Measurements from ENCODE around the gene CEACAM3. TPM values are rescaled to one million over a fixed set of nuclear protein-coding genes. Genes with fewer than 3 reads are reported as not detected.
A peak's percentile ranks its signal among the peaks of the same experiment; 100 is the strongest.

Gene CEACAM3
- total and polyA plus RNA-seq, 9 of the 15 experiments (the other 6 are each of a cell fraction or from before 2014, with no cell fraction given) = not detected

- TF ChIP-seq, protein P1, sequence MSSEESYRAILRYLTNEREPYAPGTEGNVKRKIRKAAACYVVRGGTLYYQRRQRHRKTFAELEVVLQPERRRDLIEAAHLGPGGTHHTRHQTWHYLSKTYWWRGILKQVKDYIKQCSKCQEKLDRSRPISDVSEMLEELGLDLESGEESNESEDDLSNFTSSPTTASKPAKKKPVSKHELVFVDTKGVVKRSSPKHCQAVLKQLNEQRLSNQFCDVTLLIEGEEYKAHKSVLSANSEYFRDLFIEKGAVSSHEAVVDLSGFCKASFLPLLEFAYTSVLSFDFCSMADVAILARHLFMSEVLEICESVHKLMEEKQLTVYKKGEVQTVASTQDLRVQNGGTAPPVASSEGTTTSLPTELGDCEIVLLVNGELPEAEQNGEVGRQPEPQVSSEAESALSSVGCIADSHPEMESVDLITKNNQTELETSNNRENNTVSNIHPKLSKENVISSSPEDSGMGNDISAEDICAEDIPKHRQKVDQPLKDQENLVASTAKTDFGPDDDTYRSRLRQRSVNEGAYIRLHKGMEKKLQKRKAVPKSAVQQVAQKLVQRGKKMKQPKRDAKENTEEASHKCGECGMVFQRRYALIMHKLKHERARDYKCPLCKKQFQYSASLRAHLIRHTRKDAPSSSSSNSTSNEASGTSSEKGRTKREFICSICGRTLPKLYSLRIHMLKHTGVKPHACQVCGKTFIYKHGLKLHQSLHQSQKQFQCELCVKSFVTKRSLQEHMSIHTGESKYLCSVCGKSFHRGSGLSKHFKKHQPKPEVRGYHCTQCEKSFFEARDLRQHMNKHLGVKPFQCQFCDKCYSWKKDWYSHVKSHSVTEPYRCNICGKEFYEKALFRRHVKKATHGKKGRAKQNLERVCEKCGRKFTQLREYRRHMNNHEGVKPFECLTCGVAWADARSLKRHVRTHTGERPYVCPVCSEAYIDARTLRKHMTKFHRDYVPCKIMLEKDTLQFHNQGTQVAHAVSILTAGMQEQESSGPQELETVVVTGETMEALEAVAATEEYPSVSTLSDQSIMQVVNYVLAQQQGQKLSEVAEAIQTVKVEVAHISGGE (CRISPR knock-in tag; IDR thresholded peaks at IDR 0.05) = no peak; a peak in 1 of 6 replicates
- TF ChIP-seq MEIS2 (IDR thresholded peaks at IDR 0.05; ENCODE audit: partially characterized antibody) = no peak
- no peak for TF ChIP-seq SMARCC2 (IDR thresholded peaks at IDR 0.05; ENCODE audit: low read depth)
- no peak for TF ChIP-seq DNMT1 (IDR thresholded peaks at IDR 0.05)
- 0 out of 2 replicates have a peak, but pooled peaks have one; percentile 84 for TF ChIP-seq ZNF830 (CRISPR knock-in tag; IDR thresholded peaks at IDR 0.05)
- TF ChIP-seq ZNF518B (CRISPR knock-in tag; IDR thresholded peaks at IDR 0.05) = no peak
- no peak for TF ChIP-seq NFIX (CRISPR knock-in tag; IDR thresholded peaks at IDR 0.05; ENCODE audit: low read depth)
- TF ChIP-seq ZNF280A (IDR thresholded peaks at IDR 0.05; ENCODE audit: low read depth, partially characterized antibody) = no peak
- TF ChIP-seq CBX8 (IDR thresholded peaks at IDR 0.05; ENCODE audit: borderline replicate concordance, extremely low read depth, low read depth, low read length, poor library complexity, severe bottlenecking) = no peak
- TF ChIP-seq, protein P2, sequence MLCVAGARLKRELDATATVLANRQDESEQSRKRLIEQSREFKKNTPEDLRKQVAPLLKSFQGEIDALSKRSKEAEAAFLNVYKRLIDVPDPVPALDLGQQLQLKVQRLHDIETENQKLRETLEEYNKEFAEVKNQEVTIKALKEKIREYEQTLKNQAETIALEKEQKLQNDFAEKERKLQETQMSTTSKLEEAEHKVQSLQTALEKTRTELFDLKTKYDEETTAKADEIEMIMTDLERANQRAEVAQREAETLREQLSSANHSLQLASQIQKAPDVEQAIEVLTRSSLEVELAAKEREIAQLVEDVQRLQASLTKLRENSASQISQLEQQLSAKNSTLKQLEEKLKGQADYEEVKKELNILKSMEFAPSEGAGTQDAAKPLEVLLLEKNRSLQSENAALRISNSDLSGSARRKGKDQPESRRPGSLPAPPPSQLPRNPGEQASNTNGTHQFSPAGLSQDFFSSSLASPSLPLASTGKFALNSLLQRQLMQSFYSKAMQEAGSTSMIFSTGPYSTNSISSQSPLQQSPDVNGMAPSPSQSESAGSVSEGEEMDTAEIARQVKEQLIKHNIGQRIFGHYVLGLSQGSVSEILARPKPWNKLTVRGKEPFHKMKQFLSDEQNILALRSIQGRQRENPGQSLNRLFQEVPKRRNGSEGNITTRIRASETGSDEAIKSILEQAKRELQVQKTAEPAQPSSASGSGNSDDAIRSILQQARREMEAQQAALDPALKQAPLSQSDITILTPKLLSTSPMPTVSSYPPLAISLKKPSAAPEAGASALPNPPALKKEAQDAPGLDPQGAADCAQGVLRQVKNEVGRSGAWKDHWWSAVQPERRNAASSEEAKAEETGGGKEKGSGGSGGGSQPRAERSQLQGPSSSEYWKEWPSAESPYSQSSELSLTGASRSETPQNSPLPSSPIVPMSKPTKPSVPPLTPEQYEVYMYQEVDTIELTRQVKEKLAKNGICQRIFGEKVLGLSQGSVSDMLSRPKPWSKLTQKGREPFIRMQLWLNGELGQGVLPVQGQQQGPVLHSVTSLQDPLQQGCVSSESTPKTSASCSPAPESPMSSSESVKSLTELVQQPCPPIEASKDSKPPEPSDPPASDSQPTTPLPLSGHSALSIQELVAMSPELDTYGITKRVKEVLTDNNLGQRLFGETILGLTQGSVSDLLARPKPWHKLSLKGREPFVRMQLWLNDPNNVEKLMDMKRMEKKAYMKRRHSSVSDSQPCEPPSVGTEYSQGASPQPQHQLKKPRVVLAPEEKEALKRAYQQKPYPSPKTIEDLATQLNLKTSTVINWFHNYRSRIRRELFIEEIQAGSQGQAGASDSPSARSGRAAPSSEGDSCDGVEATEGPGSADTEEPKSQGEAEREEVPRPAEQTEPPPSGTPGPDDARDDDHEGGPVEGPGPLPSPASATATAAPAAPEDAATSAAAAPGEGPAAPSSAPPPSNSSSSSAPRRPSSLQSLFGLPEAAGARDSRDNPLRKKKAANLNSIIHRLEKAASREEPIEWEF (CRISPR knock-in tag; IDR thresholded peaks at IDR 0.05) = no peak
- TF ChIP-seq EP300 (IDR thresholded peaks at IDR 0.05; ENCODE audit: low read length) = no peak
- no peak for TF ChIP-seq HOXB6 (CRISPR knock-in tag; IDR thresholded peaks at IDR 0.05; ENCODE audit: borderline replicate concordance)
These were observed 64.2 kb downstream of the CEACAM3 start (continued) for GRCh38 chr19:41860419-41861115.

Data from K562 (cell line).